Measurements from ENCODE around the gene FOXP4. TPM values are rescaled to one million over a fixed set of nuclear protein-coding genes. Genes with fewer than 3 reads are reported as not detected.

The FOXP4 gene
- total RNA-seq, 2 experiments from 2014 or later, result 6.3 to 26.3 TPM

GRCh38 chr6:41573985-41574384, 27.8 kb downstream of the FOXP4 start:
- no peaks in the 10 kb centered on the region for H3K9me2 ChIP-seq (ENCODE audit: insufficient read depth, low read length)
- H3K4me1 ChIP-seq (ENCODE audit: insufficient read depth, low read length, poor library complexity, severe bottlenecking), result peaks cover 4% of the 10 kb centered on the region
- H3K27ac ChIP-seq (ENCODE audit: low read depth, low read length, poor library complexity, severe bottlenecking), result no peak overlapping the region
- TF ChIP-seq CTCF (conservative IDR thresholded peaks at IDR 0.05; ENCODE audit: low read length), result no peak
- no peak for TF ChIP-seq EZH2phosphoT487 (IDR thresholded peaks at IDR 0.05; ENCODE audit: borderline replicate concordance, low read depth, low read length)
- H3K79me2 ChIP-seq (ENCODE audit: insufficient read depth, low read depth, low read length), result no peaks in the 10 kb centered on the region
- no peak for DNase-seq (ENCODE audit: low spot score)
- intact Hi-C loops (cut with micrococcal nuclease; ENCODE audit: unreplicated experiment), result no loop called here
- H3K9me3 ChIP-seq (ENCODE audit: low read length), result no peaks in the 10 kb centered on the region
- H3K4me2 ChIP-seq (ENCODE audit: low read length), result no peak overlapping the region
- H3K36me3 ChIP-seq (ENCODE audit: insufficient read depth, low read length), result no peaks in the 10 kb centered on the region
- no peak overlapping the region for H3K4me3 ChIP-seq (ENCODE audit: low read depth, low read length, poor library complexity, severe bottlenecking)
- ChIA-PET POLR2A (no interaction called here), CTCF (ENCODE audit: unreplicated experiment) (no interaction called here)
- no peaks in the 10 kb centered on the region; the same call in 1 of the 2 replicates for H4K20me1 ChIP-seq (ENCODE audit: insufficient read depth, low read length)
- H2AFZ ChIP-seq (ENCODE audit: low read length), result no peak overlapping the region
- no TSS peak for BruUV-seq (replicated peaks)

- no peak overlapping the region for H3K4me3 ChIP-seq (ENCODE audit: low read depth, low read length, poor library complexity, severe bottlenecking)
- no peaks in the 10 kb centered on the region for H3K9me2 ChIP-seq (ENCODE audit: insufficient read depth, low read length)
- H3K4me1 ChIP-seq (ENCODE audit: insufficient read depth, low read length, poor library complexity, severe bottlenecking), result peaks cover 4% of the 10 kb centered on the region
- no peak overlapping the region for H3K27ac ChIP-seq (ENCODE audit: low read depth, low read length, poor library complexity, severe bottlenecking)
- TF ChIP-seq EZH2phosphoT487 (IDR thresholded peaks at IDR 0.05; ENCODE audit: borderline replicate concordance, low read depth, low read length) (no peak), CTCF (conservative IDR thresholded peaks at IDR 0.05; ENCODE audit: low read length) (no peak)
- no peaks in the 10 kb centered on the region for H3K9me3 ChIP-seq (ENCODE audit: low read length)
- no peak for DNase-seq (ENCODE audit: low spot score)
- ChIA-PET CTCF (ENCODE audit: unreplicated experiment) (no interaction called here), POLR2A (no interaction called here)
- no TSS peak for BruUV-seq (replicated peaks)
- H3K36me3 ChIP-seq (ENCODE audit: insufficient read depth, low read length), result no peaks in the 10 kb centered on the region
- H2AFZ ChIP-seq (ENCODE audit: low read length), result no peak overlapping the region
- no peak overlapping the region for H3K4me2 ChIP-seq (ENCODE audit: low read length)
- no peaks in the 10 kb centered on the region; the same call in 1 of the 2 replicates for H4K20me1 ChIP-seq (ENCODE audit: insufficient read depth, low read length)
- no peaks in the 10 kb centered on the region for H3K79me2 ChIP-seq (ENCODE audit: insufficient read depth, low read depth, low read length)
- intact Hi-C loops (cut with micrococcal nuclease; ENCODE audit: unreplicated experiment), result no loop called here
Observed at GRCh38 chr6:41575598-41575997, 29.4 kb downstream of the FOXP4 start.

GRCh38 chr6:41576667-41577066, 30.5 kb downstream of the FOXP4 start:
- H2AFZ ChIP-seq (ENCODE audit: low read length), result no peak overlapping the region
- CTCF ChIA-PET (ENCODE audit: unreplicated experiment), result no interaction called here
- H3K9me3 ChIP-seq (ENCODE audit: low read length), result no peaks in the 10 kb centered on the region

More at GRCh38 chr6:41576667-41577066, 30.5 kb downstream of the FOXP4 start:
- POLR2A ChIA-PET, result no interaction called here
- no peaks in the 10 kb centered on the region; the same call in 1 of the 2 replicates for H4K20me1 ChIP-seq (ENCODE audit: insufficient read depth, low read length)
- BruUV-seq (replicated peaks), result no TSS peak
- TF ChIP-seq EZH2phosphoT487 (IDR thresholded peaks at IDR 0.05; ENCODE audit: borderline replicate concordance, low read depth, low read length), result no peak
- TF ChIP-seq CTCF (conservative IDR thresholded peaks at IDR 0.05; ENCODE audit: low read length), result no peak
- no peak overlapping the region for H3K4me3 ChIP-seq (ENCODE audit: low read depth, low read length, poor library complexity, severe bottlenecking)
- H3K36me3 ChIP-seq (ENCODE audit: insufficient read depth, low read length), result no peaks in the 10 kb centered on the region
- H3K4me1 ChIP-seq (ENCODE audit: insufficient read depth, low read length, poor library complexity, severe bottlenecking), result peaks cover 4% of the 10 kb centered on the region
- no peaks in the 10 kb centered on the region for H3K79me2 ChIP-seq (ENCODE audit: insufficient read depth, low read depth, low read length)
- H3K4me2 ChIP-seq (ENCODE audit: low read length), result no peak overlapping the region
- H3K9me2 ChIP-seq (ENCODE audit: insufficient read depth, low read length), result no peaks in the 10 kb centered on the region
- DNase-seq (ENCODE audit: low spot score), result no peak
- intact Hi-C loops (cut with micrococcal nuclease; ENCODE audit: unreplicated experiment), result no loop called here
- H3K27ac ChIP-seq (ENCODE audit: low read depth, low read length, poor library complexity, severe bottlenecking), result no peak overlapping the region

Measured in OCI-LY7 (cell line).